ENCODE measurements around the gene NAPB. TPM values are rescaled to one million over a fixed set of nuclear protein-coding genes. Genes with fewer than 3 reads are reported as not detected.
"Not testable (repeated sequence)": the region's sequence is repeated elsewhere in the genome, so short reads cannot be mapped to it uniquely, and the experiment has no call there.

Gene NAPB
- total and polyA plus RNA-seq, 5 experiments from 2014 or later, result 3.4 to 15.9 (median 7.2) TPM

- peaks cover 0 to 16% (median 0%) of the 10 kb centered on the region in 3 donors for H3K36me3 Mint-ChIP-seq
- peaks cover 14 to 49% (median 36%) of the 10 kb centered on the region in 4 donors for H3K4me1 Mint-ChIP-seq
- H3K27ac Mint-ChIP-seq, result peak overlapping the region; percentile 82 to 99 (median 98)
- H3K4me3 Mint-ChIP-seq, result peak overlapping the region in 9 of 10 donors; percentile 6 to 96 (median 93)
- peaks cover 0 to 1% (median 0%) of the 10 kb centered on the region in 5 donors for H3K27me3 Mint-ChIP-seq
- no peaks in the 10 kb centered on the region for H3K9me3 Mint-ChIP-seq
- ATAC-seq (no peak), DNase-seq (no peak)
- POLR2A ChIA-PET, result interaction anchor here (2.2 to 7.3 kb wide), 2 partner anchors 8 to 62 kb away, joined by 14 to 124 read pairs; partner anchors contain the start of genes NAPB and NXT1
Observed at GRCh38 chr20:23358923-23359593, 62.2 kb downstream of the NAPB start.

GRCh38 chr20:23358563-23358906 is 62.8 kb downstream of the NAPB start:
- POLR2A ChIA-PET, result interaction anchor here (1.0 to 7.3 kb wide), 3 partner anchors 8 to 1700 kb away, joined by 6 to 124 read pairs (median 14); partner anchors contain the start of genes ACSS1, NAPB and NXT1

DNA sequence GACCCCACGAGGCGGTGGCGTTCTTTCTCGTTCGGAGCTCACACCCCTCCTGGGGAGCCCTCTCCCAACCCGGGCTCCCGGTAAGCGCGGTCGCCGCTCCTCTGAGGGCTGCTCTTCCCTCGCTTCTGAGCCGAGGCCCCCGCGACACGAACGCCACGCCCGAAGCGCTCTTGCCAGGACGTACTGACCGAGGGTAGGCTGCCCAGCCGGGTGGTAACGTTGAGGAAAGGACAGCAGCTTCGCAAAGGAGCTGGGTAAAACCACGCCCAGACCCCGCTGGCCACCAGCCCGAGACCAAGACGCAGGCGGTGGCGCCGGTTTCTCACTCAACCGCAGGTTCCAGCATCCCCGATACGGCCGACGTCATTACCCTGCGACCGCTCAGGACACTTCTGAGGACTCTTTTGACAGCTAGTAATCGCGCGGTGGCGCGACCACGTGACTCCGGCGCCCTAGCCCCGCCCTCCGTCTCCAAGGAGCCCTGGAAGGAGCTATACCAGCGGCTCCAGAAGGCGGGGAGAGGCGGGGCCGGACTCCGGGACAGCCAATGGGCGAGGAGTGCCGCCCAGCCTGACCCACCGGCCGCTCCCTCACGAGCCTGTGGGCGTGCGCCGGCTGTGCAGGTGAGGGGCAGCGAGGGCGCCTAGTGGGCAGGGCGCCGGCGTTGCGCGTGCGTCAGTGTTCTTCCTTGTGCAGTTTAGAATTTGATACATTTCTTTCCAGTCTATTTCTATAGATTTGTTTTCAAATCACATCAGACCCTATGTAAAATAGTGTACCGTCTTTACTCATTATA is 63.3 kb downstream of the NAPB start:
- H3K9me3 Mint-ChIP-seq, result no peaks in the 10 kb centered on the region
- peaks cover 0 to 21% (median 0%) of the 10 kb centered on the region in 3 donors for H3K36me3 Mint-ChIP-seq
- POLR2A ChIA-PET, result interaction anchor here (1.0 to 7.3 kb wide), 3 partner anchors 7 to 1700 kb away, joined by 6 to 124 read pairs (median 14); partner anchors contain the start of genes ACSS1, NAPB and NXT1
- peak; percentile 72 to 75 for ATAC-seq
- H3K27me3 Mint-ChIP-seq, result peaks cover 0 to 1% (median 0%) of the 10 kb centered on the region in 5 donors
- peaks cover 8 to 46% (median 28%) of the 10 kb centered on the region in 4 donors for H3K4me1 Mint-ChIP-seq
- peak overlapping the region; percentile 89 to 96 (median 94) for H3K4me3 Mint-ChIP-seq
- DNase-seq, result peak; percentile 96 to 100 (median 100)
- H3K27ac Mint-ChIP-seq, result peak overlapping the region; percentile 85 to 99 (median 98)

More at GRCh38 chr20:23358563-23358906, 62.8 kb downstream of the NAPB start:
- DNase-seq (no peak), ATAC-seq (no peak)
- peaks cover 14 to 48% (median 32%) of the 10 kb centered on the region in 4 donors for H3K4me1 Mint-ChIP-seq
- H3K27me3 Mint-ChIP-seq, result peaks cover 0 to 1% (median 0%) of the 10 kb centered on the region in 5 donors
- H3K36me3 Mint-ChIP-seq, result peaks cover 0 to 21% (median 0%) of the 10 kb centered on the region in 3 donors
- H3K4me3 Mint-ChIP-seq, result peak overlapping the region; percentile 89 to 96 (median 94)
- no peaks in the 10 kb centered on the region for H3K9me3 Mint-ChIP-seq
- H3K27ac Mint-ChIP-seq, result peak overlapping the region; percentile 82 to 99 (median 98)

DNA sequence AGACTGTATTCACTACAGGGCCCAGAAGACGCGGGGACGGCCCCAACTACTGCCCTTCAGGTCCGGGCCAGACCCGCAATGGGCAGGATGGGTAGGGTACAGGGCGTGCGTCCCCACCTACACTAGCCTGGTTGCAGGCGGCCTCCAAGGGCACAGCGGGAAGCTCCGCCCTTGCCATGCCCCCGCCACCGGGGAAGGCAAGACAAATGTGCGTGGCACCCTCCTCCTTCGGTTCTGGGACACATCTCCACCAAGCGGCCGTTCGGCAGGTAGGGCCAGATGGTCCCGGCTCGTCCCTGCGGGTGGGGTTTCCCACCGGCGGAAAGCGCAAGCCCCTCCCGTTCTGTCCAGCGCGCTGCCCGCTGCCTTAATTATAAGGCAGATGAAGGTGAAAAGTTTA is 65.1 kb downstream of the NAPB start:
- H3K36me3 Mint-ChIP-seq, result peaks cover 0 to 21% (median 0%) of the 10 kb centered on the region in 3 donors
- peak overlapping the region in 1 of 10 donors; percentile 12 for H3K4me3 Mint-ChIP-seq
- no peak for ATAC-seq
- no peaks in the 10 kb centered on the region for H3K9me3 Mint-ChIP-seq
- peaks cover 13 to 56% (median 35%) of the 10 kb centered on the region in 4 donors for H3K4me1 Mint-ChIP-seq
- H3K27me3 Mint-ChIP-seq, result no peaks in the 10 kb centered on the region
- H3K27ac Mint-ChIP-seq, result peak overlapping the region in 3 of 10 donors; percentile 44 to 77 (median 77)
- POLR2A ChIA-PET, result interaction anchor here (1.3 kb wide), 1 partner anchor 65 kb away, joined by 3 read pairs; the partner anchor contains the start of gene NAPB
- no peak for DNase-seq

DNA sequence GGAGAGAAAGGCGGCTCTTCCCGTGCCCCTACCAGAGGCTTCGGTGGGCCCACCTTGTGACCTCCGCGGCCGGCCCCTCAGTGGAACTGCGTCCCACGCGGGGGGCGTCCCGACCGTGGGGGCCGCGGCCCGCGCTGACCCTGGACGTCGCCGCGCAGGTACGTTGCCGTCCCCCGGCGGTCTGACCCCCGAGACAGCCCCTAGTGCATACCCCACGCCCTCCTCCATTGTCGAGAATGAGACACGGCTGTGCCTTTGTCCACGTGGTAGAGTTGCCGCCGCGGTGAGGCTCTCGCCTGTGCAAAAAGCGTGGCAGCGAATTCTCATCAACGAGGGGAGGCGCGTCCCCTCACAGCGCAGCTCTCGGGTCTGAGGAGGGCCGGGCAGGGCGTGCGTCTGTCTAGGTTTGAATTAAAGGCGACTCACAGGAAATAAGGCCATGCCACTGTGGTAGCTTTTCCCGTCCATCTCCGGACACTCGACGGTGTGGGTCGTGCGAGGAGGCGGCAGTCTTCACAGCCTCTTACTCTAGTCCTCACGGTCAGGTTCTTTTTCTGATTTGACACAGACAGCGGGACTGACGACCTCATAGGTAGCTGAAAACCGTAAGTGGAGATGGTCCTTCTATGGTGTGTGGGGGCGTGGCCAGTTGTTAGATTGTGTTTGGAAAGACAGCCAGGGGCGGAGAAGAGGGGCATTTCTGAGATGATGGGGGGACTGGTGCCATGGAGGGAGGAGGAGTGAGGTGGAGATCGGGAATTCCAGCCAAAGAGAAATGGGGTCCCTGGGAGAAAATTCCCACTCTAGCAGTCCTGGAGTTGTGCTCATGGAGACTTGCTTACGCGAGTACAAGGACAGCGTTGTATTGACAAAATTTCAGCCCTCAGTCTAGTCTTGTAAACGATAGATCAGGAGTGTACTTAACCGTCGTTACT is 70.1 kb downstream of the NAPB start:
- Mint-ChIP-seq H3K9me3 (no peaks in the 10 kb centered on the region), H3K4me3 (peak overlapping the region; percentile 88 to 100 (median 99)), H3K4me1 (peaks cover 16 to 38% (median 32%) of the 10 kb centered on the region in 4 donors), H3K36me3 (peaks cover 0 to 21% (median 0%) of the 10 kb centered on the region in 3 donors), H3K27ac (peak overlapping the region; percentile 82 to 100 (median 100)), H3K27me3 (no peaks in the 10 kb centered on the region)
- POLR2A ChIA-PET, result interaction anchor here (1.0 to 4.8 kb wide), 6 partner anchors 10 to 105 kb away, joined by 3 to 124 read pairs (median 4); partner anchors contain the start of genes GZF1 and NAPB
- ATAC-seq (peak; percentile 40 to 41), DNase-seq (peak; percentile 40 to 80 (median 64))

GRCh38 chr20:23350196-23350903 is 70.9 kb downstream of the NAPB start, which contains the start of gene NXT1:
TSS of gene NXT1 (plus strand) at chr20:23350791. CDS start at chr20:23354042, 3,251 bp downstream.
- peak within 1 kb of the TSS; percentile 99 to 100 (median 100) for H3K27ac Mint-ChIP-seq
- DNase-seq (peak; percentile 88 to 98 (median 96)), ATAC-seq (peak; percentile 80 to 83)
- peaks cover 16 to 35% (median 32%) of the 10 kb centered on the region in 4 donors for H3K4me1 Mint-ChIP-seq
- H3K4me3 Mint-ChIP-seq, result peak within 1 kb of the TSS; percentile 94 to 100 (median 99)
- H3K36me3 Mint-ChIP-seq, result peaks cover 0 to 16% (median 0%) of the 10 kb centered on the region in 3 donors
- H3K9me3 Mint-ChIP-seq, result no peaks in the 10 kb centered on the region
- H3K27me3 Mint-ChIP-seq, result no peaks in the 10 kb centered on the region
- POLR2A ChIA-PET, result interaction anchor here (0.7 to 4.8 kb wide), 12 partner anchors 9 to 1707 kb away, joined by 3 to 124 read pairs (median 4); partner anchors contain the start of genes ACSS1, GZF1 and NAPB

DNA sequence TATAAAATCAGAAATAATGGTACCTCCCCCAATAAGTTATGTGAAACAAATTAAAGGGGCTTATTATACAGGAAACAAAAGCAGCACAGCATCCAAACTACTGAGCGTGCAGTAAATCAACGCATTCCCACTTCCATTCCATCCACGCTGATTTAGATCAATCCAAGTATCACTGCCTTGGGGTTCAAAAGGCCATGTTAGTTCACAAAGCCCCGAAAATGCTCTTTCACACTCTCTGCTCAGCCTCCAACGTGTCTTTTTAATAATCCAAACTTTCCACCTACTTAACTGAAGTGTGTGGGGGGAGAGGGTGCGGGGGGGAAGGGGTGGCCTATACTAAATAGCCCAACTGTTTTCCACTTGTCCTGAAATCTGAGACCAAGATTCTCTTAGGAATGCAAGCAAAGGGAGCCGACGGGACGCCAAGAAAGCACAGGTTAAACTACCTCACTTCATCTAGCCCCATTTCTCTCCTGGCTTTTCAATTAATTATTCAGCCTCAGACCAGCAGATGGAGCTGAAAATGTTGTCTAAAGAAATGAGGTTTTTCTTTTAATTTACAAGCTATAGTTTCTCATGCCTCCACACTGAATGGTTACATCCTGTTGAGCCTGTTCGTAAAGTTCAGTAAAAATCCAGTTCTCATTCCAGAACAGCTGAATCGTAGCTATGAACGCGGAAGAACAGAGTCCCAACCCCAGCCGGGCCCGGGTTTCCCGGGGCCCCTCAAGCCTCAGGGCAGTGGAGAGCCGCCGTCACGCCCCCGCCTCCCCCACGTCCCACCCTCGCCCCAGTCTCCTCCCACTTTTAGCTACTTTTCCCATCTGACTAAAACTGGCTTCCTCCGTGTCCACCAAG is 71.7 kb downstream of the NAPB start:
- POLR2A ChIA-PET, result interaction anchor here (0.7 to 4.8 kb wide), 11 partner anchors 8 to 1708 kb away, joined by 3 to 124 read pairs (median 4); partner anchors contain the start of genes ACSS1, GZF1 and NAPB
- H3K36me3 Mint-ChIP-seq, result peaks cover 0 to 10% (median 0%) of the 10 kb centered on the region in 3 donors
- no peaks in the 10 kb centered on the region for H3K27me3 Mint-ChIP-seq
- peaks cover 16 to 35% (median 31%) of the 10 kb centered on the region in 4 donors for H3K4me1 Mint-ChIP-seq
- peak overlapping the region; percentile 94 to 100 (median 99) for H3K4me3 Mint-ChIP-seq
- DNase-seq (peak in 7 of 10 donors; percentile 65 to 90 (median 79)), ATAC-seq (peak; percentile 54 to 59)
- H3K9me3 Mint-ChIP-seq, result no peaks in the 10 kb centered on the region
- peak overlapping the region; percentile 99 to 100 (median 100) for H3K27ac Mint-ChIP-seq

- POLR2A ChIA-PET, result interaction anchor here (4.8 kb wide), 1 partner anchor 13 kb away, joined by 124 read pairs; the partner anchor contains the start of gene GZF1
- not testable (repeated sequence) for DNase-seq, ATAC-seq, H3K36me3 Mint-ChIP-seq, H3K27me3 Mint-ChIP-seq, H3K9me3 Mint-ChIP-seq
- Mint-ChIP-seq H3K27ac (peak overlapping the region in 9 of 10 donors; percentile 28 to 100 (median 99)), H3K4me3 (peak overlapping the region in 5 of 10 donors; percentile 6 to 48 (median 24)), H3K4me1 (peaks cover 16 to 33% (median 28%) of the 10 kb centered on the region in 4 donors)
Observed at GRCh38 chr20:23348510-23348909, 72.8 kb downstream of the NAPB start.

DNA sequence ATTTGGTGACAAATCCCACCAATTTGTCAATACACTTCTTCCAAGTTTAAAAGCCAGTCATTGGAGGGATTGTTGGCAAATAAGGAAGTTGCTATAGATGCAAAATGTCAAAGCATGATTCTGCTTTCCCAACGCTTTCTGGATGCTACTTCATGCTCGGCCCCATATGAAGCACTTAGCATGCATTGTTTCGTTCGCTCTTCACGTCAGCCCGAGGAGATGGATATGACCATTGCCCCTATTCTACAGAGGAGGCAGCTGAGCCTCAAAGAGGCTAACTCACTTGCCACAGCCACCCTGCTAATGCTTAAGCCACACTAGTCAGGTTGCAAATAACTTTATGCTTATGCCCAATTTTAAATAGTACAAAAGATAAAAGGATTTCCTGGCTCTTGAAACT is 73.5 kb downstream of the NAPB start:
- ATAC-seq (no peak), DNase-seq (no peak)
- Mint-ChIP-seq H3K36me3 (no peaks in the 10 kb centered on the region), H3K4me3 (no peak overlapping the region), H3K27me3 (no peaks in the 10 kb centered on the region), H3K9me3 (no peaks in the 10 kb centered on the region), H3K4me1 (peaks cover 15 to 30% (median 24%) of the 10 kb centered on the region in 4 donors), H3K27ac (peak overlapping the region; percentile 6 to 100 (median 82))
- POLR2A ChIA-PET, result no interaction called here

GRCh38 chr20:23346002-23346401 is 75.3 kb downstream of the NAPB start:
- DNase-seq (peak in 1 of 10 donors; percentile 22), ATAC-seq (no peak)
- no peak overlapping the region for H3K27ac Mint-ChIP-seq
- POLR2A ChIA-PET, result no interaction called here
- peaks cover 9 to 16% (median 13%) of the 10 kb centered on the region in 4 donors for H3K4me1 Mint-ChIP-seq
- no peaks in the 10 kb centered on the region for H3K9me3 Mint-ChIP-seq
- no peaks in the 10 kb centered on the region for H3K36me3 Mint-ChIP-seq
- H3K27me3 Mint-ChIP-seq, result no peaks in the 10 kb centered on the region
- no peak overlapping the region for H3K4me3 Mint-ChIP-seq
